GM23338 (cell line): Measurements from ENCODE around the gene UBFD1. TPM values are rescaled to one million over a fixed set of nuclear protein-coding genes. Genes with fewer than 3 reads are reported as not detected.
"Not testable (repeated sequence)": the region's sequence is repeated elsewhere in the genome, so short reads cannot be mapped to it uniquely, and the experiment has no call there.

Experiments used
- ATAC-seq: fragments of 200-7000 bp; cut with Tn5 transposase; 3 replicates; pipeline ENCODE4 v1.9.1; 2020
- DNase-seq: peaks from one replicate; pipeline ENCODE4 v3.0.0-alpha.2; 2015; ENCODE audit warnings: low spot score
- H2AFZ ChIP-seq: fragments of 200-600 bp; sonication (generic); 2 replicates; pipeline ENCODE4 v1.8.0; 2016; ENCODE audit warnings: antibody characterized with exemption, mild to moderate bottlenecking, moderate library complexity
- H3F3A ChIP-seq: fragments of 200-600 bp; sonication (generic); replicated peaks from 2 replicates; pipeline ENCODE4 v1.8.0; 2017; ENCODE audit warnings: antibody characterized with exemption, mixed run types, low read depth
- H3K27ac ChIP-seq: fragments of 200-600 bp; sonication (generic); 2 replicates; pipeline ENCODE4 v1.6.1; 2016; ENCODE audit warnings: low read depth
- H3K27me3 ChIP-seq: fragments of 200-600 bp; sonication (generic); 2 replicates; pipeline ENCODE4 v1.8.0; 2016; ENCODE audit warnings: mild to moderate bottlenecking, mixed run types, moderate library complexity; ENCODE audit not compliant: insufficient read depth
- H3K36me3 ChIP-seq: fragments of 200-600 bp; sonication (generic); 2 replicates; pipeline ENCODE4 v1.8.0; 2016; ENCODE audit warnings: mild to moderate bottlenecking; ENCODE audit not compliant: insufficient read depth
- H3K4me1 ChIP-seq: fragments of 200-600 bp; sonication (generic); 2 replicates; pipeline ENCODE4 v1.8.0; 2016; ENCODE audit warnings: mild to moderate bottlenecking, moderate library complexity; ENCODE audit not compliant: insufficient read depth
- H3K4me2 ChIP-seq: fragments of 200-600 bp; sonication (generic); 2 replicates; pipeline ENCODE4 v1.7.1; 2017; ENCODE audit warnings: mixed run types
- H3K4me3 ChIP-seq: fragments of 200-600 bp; sonication (generic); 2 replicates; pipeline ENCODE4 v1.6.1; 2016; ENCODE audit warnings: mixed run types
- H3K79me2 ChIP-seq: fragments of 200-600 bp; sonication (generic); replicated peaks from 2 replicates; pipeline ENCODE4 v1.8.0; 2017; ENCODE audit warnings: mild to moderate bottlenecking; ENCODE audit not compliant: insufficient read depth
- H3K9me2 ChIP-seq: fragments of 200-600 bp; sonication (generic); 2 replicates; pipeline ENCODE4 v1.8.0; 2017; ENCODE audit not compliant: insufficient read depth
- H4K20me1 ChIP-seq: fragments of 200-600 bp; sonication (generic); replicated peaks from 2 replicates; pipeline ENCODE4 v1.8.0; 2017; ENCODE audit warnings: mild to moderate bottlenecking; ENCODE audit not compliant: insufficient read depth
- H3K27ac Mint-ChIP-seq: 2 replicates; pipeline ENCODE4 v1.8.0; 2020; ENCODE audit warnings: inconsistent platforms, mild to moderate bottlenecking, moderate library complexity, mixed read lengths
- H3K27me3 Mint-ChIP-seq: 3 replicates; pipeline ENCODE4 v1.8.0; 2022; ENCODE audit warnings: low read depth, mild to moderate bottlenecking, moderate library complexity, mixed read lengths, inconsistent platforms; ENCODE audit not compliant: insufficient read depth, poor library complexity
- H3K36me3 Mint-ChIP-seq: 3 replicates; pipeline ENCODE4 v1.8.0; 2021; ENCODE audit warnings: low read depth, mild to moderate bottlenecking, inconsistent platforms, moderate library complexity, mixed read lengths
- H3K4me1 Mint-ChIP-seq: 3 replicates; pipeline ENCODE4 v1.8.0; 2020; ENCODE audit warnings: mild to moderate bottlenecking, inconsistent platforms, mixed read lengths
- H3K4me3 Mint-ChIP-seq: 3 replicates; pipeline ENCODE4 v1.8.0; 2021; ENCODE audit warnings: moderate library complexity, mild to moderate bottlenecking, inconsistent platforms, mixed read lengths
- H3K9me3 Mint-ChIP-seq: 3 replicates; pipeline ENCODE4 v1.8.0; 2020; ENCODE audit warnings: moderate library complexity, mild to moderate bottlenecking, inconsistent platforms, mixed read lengths
- CREB1 ChIP-seq: fragments of 250-450 bp; sonication (Bioruptor Pico); IDR thresholded peaks from 2 replicates; pipeline ENCODE4 v1.5.0; 2020; ENCODE audit warnings: low read depth, mild to moderate bottlenecking, moderate library complexity
- EZH2phosphoT487 ChIP-seq: fragments of 200-600 bp; sonication (generic); IDR thresholded peaks from one replicate; pipeline ENCODE4 v1.8.1; 2018; ENCODE audit warnings: antibody characterized with exemption; ENCODE audit not compliant: unreplicated experiment
- NANOG ChIP-seq: IDR thresholded peaks from 2 replicates; pipeline ENCODE4 v1.6.1; 2016; ENCODE audit warnings: antibody characterized with exemption, borderline replicate concordance
- REST ChIP-seq: IDR thresholded peaks from one replicate; pipeline ENCODE4 v1.6.1; 2018; ENCODE audit warnings: antibody characterized with exemption; ENCODE audit not compliant: unreplicated experiment
- ZNF114 ChIP-seq: fragments of 250-450 bp; sonication (Bioruptor Pico); IDR thresholded peaks from 2 replicates; pipeline ENCODE4 v1.5.0; 2020; ENCODE audit warnings: mild to moderate bottlenecking, moderate library complexity
- ZNF331 ChIP-seq: fragments of 250-450 bp; sonication (Bioruptor Pico); IDR thresholded peaks from 2 replicates; pipeline ENCODE4 v1.5.0; 2020; ENCODE audit warnings: low read depth, mild to moderate bottlenecking, moderate library complexity
- polyA plus RNA-seq: library from polyadenylated mRNA; unstranded; fragments of >200 nt; fragmentation: Nextera tagmentation; extraction: Ambion mirVana; gene quantifications from 2 replicates; pipeline ENCODE4 v1.2.1, GENCODE V29; 2016
- total RNA-seq: library from RNA; depleted of rRNA; stranded (reverse); fragments of >200 nt; shearing (Covaris generic); gene quantifications from 2 replicates; pipeline ENCODE4 v1.2.3, GENCODE V29; 2014
- TF ChIP-seq, protein P1 (sequence below): fragments of 250-450 bp; sonication (Bioruptor Pico); IDR thresholded peaks from 2 replicates; pipeline ENCODE4 v1.5.0; 2020; ENCODE audit warnings: mild to moderate bottlenecking, moderate library complexity
- TF ChIP-seq, protein P2 (sequence below), 2 experiments: fragments of 200-600 bp in 1 of 2; sonication (generic) in 1 of 2; conservative IDR thresholded peaks; 2 replicates each; pipeline versions ENCODE4 v1.5.1 to v1.6.1; 2016 to 2017; ENCODE audit warnings: antibody characterized with exemption in 2 of 2, low read depth in 2 of 2, mild to moderate bottlenecking in 2 of 2, moderate library complexity in 1 of 2

UBFD1 gene
- total and polyA plus RNA-seq, 2 experiments from 2014 or later, result 28.5 to 249 TPM

DNA sequence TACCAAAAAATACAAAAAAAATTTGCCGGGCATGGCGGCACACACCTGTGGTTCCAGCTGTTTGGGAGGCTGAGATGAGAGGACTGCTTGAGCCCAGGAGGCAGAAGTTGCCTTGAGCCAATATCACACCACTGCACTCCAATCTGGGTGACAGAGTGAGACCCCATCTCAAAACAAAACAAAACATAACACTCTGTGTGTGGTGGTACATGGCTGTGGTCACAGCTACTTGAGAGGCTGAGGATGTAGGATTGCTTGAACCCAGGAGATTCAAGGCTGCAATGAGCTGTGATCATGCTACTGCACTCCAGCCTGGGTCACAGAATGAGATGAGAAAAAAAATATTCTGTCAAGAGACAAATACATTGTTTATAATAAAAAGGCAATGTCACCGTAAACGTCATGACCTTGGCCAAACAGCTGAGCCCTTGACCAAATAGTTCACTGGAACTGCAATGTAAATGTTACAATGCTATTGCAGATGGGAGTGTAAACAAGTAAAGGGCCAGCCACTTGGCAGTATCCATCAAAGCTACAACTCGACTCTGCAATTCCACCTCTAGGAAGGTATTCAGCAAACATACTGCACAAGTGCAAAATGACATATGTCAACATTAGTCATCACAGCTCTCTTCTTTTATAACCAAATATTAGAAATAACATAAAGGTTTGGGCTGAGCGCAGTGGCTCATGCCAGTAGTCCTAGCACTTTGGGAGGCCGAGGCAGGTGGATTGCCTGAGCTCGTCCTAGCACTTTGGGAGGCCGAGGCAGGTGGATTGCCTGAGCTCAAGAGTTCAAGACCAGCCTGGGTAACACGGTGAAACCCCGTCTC lies 17.3 kb upstream of the UBFD1 start (continued):
- TF ChIP-seq, protein P1, sequence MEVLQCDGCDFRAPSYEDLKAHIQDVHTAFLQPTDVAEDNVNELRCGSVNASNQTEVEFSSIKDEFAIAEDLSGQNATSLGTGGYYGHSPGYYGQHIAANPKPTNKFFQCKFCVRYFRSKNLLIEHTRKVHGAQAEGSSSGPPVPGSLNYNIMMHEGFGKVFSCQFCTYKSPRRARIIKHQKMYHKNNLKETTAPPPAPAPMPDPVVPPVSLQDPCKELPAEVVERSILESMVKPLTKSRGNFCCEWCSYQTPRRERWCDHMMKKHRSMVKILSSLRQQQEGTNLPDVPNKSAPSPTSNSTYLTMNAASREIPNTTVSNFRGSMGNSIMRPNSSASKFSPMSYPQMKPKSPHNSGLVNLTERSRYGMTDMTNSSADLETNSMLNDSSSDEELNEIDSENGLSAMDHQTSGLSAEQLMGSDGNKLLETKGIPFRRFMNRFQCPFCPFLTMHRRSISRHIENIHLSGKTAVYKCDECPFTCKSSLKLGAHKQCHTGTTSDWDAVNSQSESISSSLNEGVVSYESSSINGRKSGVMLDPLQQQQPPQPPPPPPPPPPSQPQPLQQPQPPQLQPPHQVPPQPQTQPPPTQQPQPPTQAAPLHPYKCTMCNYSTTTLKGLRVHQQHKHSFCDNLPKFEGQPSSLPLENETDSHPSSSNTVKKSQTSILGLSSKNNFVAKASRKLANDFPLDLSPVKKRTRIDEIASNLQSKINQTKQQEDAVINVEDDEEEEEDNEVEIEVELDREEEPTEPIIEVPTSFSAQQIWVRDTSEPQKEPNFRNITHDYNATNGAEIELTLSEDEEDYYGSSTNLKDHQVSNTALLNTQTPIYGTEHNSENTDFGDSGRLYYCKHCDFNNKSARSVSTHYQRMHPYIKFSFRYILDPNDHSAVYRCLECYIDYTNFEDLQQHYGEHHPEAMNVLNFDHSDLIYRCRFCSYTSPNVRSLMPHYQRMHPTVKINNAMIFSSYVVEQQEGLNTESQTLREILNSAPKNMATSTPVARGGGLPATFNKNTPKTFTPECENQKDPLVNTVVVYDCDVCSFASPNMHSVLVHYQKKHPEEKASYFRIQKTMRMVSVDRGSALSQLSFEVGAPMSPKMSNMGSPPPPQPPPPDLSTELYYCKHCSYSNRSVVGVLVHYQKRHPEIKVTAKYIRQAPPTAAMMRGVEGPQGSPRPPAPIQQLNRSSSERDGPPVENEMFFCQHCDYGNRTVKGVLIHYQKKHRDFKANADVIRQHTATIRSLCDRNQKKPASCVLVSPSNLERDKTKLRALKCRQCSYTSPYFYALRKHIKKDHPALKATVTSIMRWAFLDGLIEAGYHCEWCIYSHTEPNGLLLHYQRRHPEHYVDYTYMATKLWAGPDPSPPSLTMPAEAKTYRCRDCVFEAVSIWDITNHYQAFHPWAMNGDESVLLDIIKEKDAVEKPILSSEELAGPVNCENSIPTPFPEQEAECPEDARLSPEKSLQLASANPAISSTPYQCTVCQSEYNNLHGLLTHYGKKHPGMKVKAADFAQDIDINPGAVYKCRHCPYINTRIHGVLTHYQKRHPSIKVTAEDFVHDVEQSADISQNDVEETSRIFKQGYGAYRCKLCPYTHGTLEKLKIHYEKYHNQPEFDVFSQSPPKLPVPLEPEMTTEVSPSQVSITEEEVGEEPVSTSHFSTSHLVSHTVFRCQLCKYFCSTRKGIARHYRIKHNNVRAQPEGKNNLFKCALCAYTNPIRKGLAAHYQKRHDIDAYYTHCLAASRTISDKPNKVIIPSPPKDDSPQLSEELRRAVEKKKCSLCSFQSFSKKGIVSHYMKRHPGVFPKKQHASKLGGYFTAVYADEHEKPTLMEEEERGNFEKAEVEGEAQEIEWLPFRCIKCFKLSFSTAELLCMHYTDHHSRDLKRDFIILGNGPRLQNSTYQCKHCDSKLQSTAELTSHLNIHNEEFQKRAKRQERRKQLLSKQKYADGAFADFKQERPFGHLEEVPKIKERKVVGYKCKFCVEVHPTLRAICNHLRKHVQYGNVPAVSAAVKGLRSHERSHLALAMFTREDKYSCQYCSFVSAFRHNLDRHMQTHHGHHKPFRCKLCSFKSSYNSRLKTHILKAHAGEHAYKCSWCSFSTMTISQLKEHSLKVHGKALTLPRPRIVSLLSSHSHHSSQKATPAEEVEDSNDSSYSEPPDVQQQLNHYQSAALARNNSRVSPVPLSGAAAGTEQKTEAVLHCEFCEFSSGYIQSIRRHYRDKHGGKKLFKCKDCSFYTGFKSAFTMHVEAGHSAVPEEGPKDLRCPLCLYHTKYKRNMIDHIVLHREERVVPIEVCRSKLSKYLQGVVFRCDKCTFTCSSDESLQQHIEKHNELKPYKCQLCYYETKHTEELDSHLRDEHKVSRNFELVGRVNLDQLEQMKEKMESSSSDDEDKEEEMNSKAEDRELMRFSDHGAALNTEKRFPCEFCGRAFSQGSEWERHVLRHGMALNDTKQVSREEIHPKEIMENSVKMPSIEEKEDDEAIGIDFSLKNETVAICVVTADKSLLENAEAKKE (CRISPR knock-in tag), result no peak

DNA sequence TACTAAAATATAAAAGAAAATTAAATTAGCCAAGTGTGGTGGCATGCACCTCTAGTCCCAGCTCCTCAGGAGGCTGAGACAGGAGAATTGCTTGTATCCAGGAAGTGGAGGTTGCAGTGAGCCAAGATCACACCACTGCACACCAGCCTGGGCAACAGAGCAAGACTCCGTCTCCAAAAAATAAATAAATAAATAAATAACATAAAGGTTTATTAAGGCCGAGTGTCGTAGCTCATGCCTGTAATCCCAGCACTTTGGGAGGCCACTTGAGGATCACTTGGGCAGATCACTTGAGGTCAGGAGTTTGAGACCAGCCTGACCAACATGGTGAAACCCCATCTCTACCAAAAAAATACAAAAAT lies 16.7 kb upstream of the UBFD1 start:
- H3K79me2 ChIP-seq, H3K4me3 ChIP-seq, H3K4me1 ChIP-seq, H3K27ac Mint-ChIP-seq, H4K20me1 ChIP-seq, H3K27me3 ChIP-seq, H3K4me2 ChIP-seq, H3K9me3 Mint-ChIP-seq, H3K4me1 Mint-ChIP-seq, DNase-seq, H3F3A ChIP-seq, ATAC-seq, H3K4me3 Mint-ChIP-seq, H3K27me3 Mint-ChIP-seq, H3K9me2 ChIP-seq, H3K27ac ChIP-seq, H2AFZ ChIP-seq: not testable (repeated sequence)
- H3K36me3 Mint-ChIP-seq, result peaks cover 55% of the 10 kb centered on the region
- peaks cover 38% of the 10 kb centered on the region for H3K36me3 ChIP-seq

GRCh38 chr16:23544436-23544835 lies 13.1 kb upstream of the UBFD1 start:
- no peak overlapping the region for H3K27ac Mint-ChIP-seq
- Histone ChIP-seq H4K20me1 (peaks cover 19% of the 10 kb centered on the region), H3K27ac (no peak overlapping the region), H3K4me2 (no peak overlapping the region), H3K36me3 (peaks cover 40% of the 10 kb centered on the region), H2AFZ (no peak overlapping the region), H3K27me3 (no peaks in the 10 kb centered on the region), H3F3A (no peaks in the 10 kb centered on the region), H3K79me2 (no peaks in the 10 kb centered on the region), H3K9me2 (no peaks in the 10 kb centered on the region), H3K4me1 (no peaks in the 10 kb centered on the region), H3K4me3 (no peak overlapping the region)
- no peak overlapping the region for H3K4me3 Mint-ChIP-seq
- ATAC-seq (no peak), DNase-seq (no peak)
- H3K9me3 Mint-ChIP-seq, result no peaks in the 10 kb centered on the region
- H3K4me1 Mint-ChIP-seq, result no peaks in the 10 kb centered on the region
- peaks cover 65% of the 10 kb centered on the region for H3K36me3 Mint-ChIP-seq
- H3K27me3 Mint-ChIP-seq, result peaks cover 5% of the 10 kb centered on the region
- TF ChIP-seq EZH2phosphoT487 (no peak), ZNF114 (no peak), ZNF331 (CRISPR knock-in tag) (no peak), CREB1 (CRISPR knock-in tag) (no peak), REST (no peak), NANOG (no peak)
- TF ChIP-seq, protein P2, sequence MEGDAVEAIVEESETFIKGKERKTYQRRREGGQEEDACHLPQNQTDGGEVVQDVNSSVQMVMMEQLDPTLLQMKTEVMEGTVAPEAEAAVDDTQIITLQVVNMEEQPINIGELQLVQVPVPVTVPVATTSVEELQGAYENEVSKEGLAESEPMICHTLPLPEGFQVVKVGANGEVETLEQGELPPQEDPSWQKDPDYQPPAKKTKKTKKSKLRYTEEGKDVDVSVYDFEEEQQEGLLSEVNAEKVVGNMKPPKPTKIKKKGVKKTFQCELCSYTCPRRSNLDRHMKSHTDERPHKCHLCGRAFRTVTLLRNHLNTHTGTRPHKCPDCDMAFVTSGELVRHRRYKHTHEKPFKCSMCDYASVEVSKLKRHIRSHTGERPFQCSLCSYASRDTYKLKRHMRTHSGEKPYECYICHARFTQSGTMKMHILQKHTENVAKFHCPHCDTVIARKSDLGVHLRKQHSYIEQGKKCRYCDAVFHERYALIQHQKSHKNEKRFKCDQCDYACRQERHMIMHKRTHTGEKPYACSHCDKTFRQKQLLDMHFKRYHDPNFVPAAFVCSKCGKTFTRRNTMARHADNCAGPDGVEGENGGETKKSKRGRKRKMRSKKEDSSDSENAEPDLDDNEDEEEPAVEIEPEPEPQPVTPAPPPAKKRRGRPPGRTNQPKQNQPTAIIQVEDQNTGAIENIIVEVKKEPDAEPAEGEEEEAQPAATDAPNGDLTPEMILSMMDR (conservative IDR thresholded peaks at IDR 0.05; ENCODE audit: low read depth in 2 of 2), result no peak
